NB4 (cell line): ENCODE results near the gene SLC27A5.

Experiments
- MYC ChIP-seq: IDR thresholded peaks from 2 replicates; pipeline ENCODE4 v1.6.1; 2011; ENCODE audit warnings: low read depth, low read length
- TF ChIP-seq, protein P1 (sequence below): IDR thresholded peaks from one replicate; pipeline ENCODE4 v1.5.1; 2012; ENCODE audit warnings: low read depth, low read length

DNA sequence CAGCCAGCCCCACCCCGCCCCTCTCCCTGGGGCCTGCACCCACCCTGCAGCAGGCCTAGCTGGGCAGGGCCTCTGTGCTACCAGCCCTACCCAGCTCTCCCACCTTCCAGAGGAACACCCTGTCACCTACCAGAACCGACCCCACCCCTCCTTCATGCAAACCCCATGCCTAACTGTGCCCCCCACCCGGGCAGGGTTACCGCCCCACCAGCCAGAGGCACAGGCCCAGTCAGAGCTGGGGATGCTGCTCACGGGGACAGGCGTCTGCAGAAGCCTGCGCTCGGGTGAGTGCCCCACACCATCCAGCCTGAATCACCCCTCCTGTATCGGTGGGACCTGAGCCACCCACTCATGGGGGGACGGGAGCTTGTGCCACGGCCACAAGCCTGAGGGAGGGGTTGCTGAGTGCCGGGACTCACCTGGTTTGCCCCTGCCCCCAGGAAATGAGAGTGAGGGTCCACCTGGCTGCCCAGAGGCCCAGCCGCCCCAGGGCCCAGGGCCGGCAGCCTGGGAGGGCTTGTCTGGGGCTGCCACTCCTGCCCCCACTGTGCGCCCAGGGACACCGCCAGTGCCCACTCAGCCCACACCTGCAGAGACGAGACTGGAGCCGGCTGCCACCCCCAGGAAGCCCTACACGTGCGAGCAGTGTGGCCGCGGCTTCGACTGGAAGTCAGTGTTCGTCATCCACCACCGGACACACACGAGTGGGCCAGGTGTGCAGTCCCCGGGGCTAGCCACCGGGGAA lies 31.9 kb downstream of the SLC27A5 start:
- no peak for TF ChIP-seq MYC
- TF ChIP-seq, protein P1, sequence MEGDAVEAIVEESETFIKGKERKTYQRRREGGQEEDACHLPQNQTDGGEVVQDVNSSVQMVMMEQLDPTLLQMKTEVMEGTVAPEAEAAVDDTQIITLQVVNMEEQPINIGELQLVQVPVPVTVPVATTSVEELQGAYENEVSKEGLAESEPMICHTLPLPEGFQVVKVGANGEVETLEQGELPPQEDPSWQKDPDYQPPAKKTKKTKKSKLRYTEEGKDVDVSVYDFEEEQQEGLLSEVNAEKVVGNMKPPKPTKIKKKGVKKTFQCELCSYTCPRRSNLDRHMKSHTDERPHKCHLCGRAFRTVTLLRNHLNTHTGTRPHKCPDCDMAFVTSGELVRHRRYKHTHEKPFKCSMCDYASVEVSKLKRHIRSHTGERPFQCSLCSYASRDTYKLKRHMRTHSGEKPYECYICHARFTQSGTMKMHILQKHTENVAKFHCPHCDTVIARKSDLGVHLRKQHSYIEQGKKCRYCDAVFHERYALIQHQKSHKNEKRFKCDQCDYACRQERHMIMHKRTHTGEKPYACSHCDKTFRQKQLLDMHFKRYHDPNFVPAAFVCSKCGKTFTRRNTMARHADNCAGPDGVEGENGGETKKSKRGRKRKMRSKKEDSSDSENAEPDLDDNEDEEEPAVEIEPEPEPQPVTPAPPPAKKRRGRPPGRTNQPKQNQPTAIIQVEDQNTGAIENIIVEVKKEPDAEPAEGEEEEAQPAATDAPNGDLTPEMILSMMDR: no peak
